Measurements from ENCODE around the gene PAN3.
A peak's percentile ranks its signal among the peaks of the same experiment; 100 is the strongest.

The PAN3 gene

DNA sequence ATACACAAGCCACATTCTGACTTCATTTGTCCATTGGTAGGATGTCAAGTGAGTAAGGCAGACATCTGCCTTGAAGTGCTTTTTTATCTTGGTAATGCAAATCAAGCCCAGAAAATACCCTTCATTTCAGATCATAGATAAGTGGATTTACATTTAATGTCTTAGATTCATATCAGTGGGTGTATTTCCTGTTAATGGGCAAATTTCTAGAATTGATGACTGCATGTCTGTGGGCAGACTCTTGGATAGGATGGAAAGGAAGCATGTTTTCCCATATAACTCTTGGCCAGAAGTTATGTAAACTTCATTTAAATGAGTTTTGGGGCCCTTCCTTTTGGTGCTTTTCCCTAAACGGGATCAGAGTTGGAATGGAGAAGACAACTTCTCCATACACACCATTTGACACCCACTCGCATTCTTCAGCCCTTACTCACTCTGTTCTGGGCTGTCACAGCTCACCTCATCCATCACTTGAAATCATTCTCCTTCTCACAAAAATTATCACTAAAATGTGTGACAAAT lies 202.0 kb downstream of the PAN3 start:
- peak; percentile 26 for DNase-seq

GRCh38 chr13:28342251-28342650 lies 203.9 kb downstream of the PAN3 start:
- DNase-seq = no peak

DNA sequence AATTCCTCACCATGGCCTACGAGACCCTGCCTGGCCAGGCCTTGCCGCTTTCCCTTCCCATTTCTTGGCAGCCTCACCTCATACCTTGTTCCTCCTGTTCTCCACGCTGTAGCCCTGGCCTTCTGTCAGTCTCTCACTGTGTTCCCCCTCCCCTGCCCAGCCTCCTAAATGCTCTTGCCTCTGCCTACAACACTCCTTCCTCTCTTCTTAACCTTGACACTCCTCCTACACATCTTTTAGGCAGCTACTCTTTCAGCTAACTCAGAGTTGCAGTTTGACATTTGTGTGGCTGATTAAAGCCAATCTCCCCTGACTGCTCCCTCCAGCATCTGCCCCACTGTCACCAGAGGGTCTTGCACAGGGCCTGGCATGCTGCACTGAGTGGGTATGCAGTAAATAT lies 205.8 kb downstream of the PAN3 start:
- no peak for DNase-seq
